BE2C (cell line): ENCODE data around the gene GNAT2.

ENCODE experiments used
- DNase-seq: peaks from one replicate; pipeline ENCODE4 v3.0.0-alpha.2; 2020
- H3K27me3 ChIP-seq: fragments of 250-450 bp; sonication (Bioruptor Pico); 2 replicates; pipeline ENCODE4 v1.5.1; 2020; ENCODE audit warnings: mild to moderate bottlenecking
- H3K36me3 ChIP-seq: fragments of 250-450 bp; sonication (Bioruptor Pico); 2 replicates; pipeline ENCODE4 v1.5.1; 2020; ENCODE audit warnings: mild to moderate bottlenecking
- H3K4me1 ChIP-seq: fragments of 250-450 bp; sonication (Bioruptor Pico); 2 replicates; pipeline ENCODE4 v1.5.1; 2020
- H3K4me3 ChIP-seq: 2 replicates; pipeline ENCODE4 v1.5.1; 2011; ENCODE audit warnings: low read depth, low read length
- H3K9me3 ChIP-seq: fragments of 250-450 bp; sonication (Bioruptor Pico); 2 replicates; pipeline ENCODE4 v1.5.1; 2020
- CTCF ChIP-seq: IDR thresholded peaks from 2 replicates; pipeline ENCODE4 v1.5.1; 2012; ENCODE audit warnings: mild to moderate bottlenecking, low read depth, low read length

The GNAT2 gene

GRCh38 chr1:109622895-109623294 is 3.5 kb upstream of the GNAT2 start:
- Histone ChIP-seq H3K4me1 (peaks cover 49% of the 10 kb centered on the region), H3K27me3 (no peaks in the 10 kb centered on the region)

DNA sequence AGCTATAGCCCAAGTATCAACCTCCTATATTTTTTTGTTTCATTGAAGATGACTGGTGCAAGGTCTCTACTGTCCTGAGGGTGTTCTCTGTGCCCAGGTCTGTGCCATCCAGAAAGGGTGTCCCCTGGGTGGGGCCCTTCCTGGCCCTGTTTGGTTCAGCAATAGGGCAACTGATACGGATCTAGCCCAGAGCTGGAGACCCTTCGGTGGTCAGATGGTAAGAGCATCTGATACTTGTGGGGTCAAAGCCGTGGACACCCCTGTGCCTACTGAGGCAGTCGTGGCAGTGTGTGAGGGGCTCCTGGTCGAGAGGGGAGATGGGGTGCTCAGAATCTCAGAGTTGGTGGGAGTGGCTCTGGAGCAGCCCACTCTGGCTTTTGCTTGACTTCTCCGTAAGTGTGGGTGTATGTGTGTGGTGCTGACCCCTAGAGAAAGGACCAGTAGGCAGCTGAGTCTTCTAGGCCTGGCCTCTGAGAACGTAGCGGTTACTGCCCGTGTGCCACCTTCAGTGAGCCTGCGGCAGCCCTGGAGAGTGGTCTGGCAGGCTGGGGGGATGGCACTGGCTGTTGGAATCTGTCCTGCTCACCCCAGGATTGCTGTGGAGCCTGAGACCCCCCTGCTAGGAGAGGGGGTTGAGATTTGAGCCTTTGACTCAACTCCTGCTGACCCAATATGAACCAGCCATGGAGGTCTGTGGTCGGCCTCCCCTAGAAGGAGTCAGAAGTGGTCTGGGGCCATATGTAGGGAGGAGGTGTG is 2.9 kb upstream of the GNAT2 start:
- TF ChIP-seq CTCF: no peak
- H3K4me1 ChIP-seq: peaks cover 55% of the 10 kb centered on the region

More at GRCh38 chr1:109622895-109623294, 3.5 kb upstream of the GNAT2 start:
- no peak overlapping the region for H3K4me3 ChIP-seq
- no peak for DNase-seq
- TF ChIP-seq CTCF: no peak
- no peaks in the 10 kb centered on the region for H3K9me3 ChIP-seq
- peaks cover 32% of the 10 kb centered on the region for H3K36me3 ChIP-seq

DNA sequence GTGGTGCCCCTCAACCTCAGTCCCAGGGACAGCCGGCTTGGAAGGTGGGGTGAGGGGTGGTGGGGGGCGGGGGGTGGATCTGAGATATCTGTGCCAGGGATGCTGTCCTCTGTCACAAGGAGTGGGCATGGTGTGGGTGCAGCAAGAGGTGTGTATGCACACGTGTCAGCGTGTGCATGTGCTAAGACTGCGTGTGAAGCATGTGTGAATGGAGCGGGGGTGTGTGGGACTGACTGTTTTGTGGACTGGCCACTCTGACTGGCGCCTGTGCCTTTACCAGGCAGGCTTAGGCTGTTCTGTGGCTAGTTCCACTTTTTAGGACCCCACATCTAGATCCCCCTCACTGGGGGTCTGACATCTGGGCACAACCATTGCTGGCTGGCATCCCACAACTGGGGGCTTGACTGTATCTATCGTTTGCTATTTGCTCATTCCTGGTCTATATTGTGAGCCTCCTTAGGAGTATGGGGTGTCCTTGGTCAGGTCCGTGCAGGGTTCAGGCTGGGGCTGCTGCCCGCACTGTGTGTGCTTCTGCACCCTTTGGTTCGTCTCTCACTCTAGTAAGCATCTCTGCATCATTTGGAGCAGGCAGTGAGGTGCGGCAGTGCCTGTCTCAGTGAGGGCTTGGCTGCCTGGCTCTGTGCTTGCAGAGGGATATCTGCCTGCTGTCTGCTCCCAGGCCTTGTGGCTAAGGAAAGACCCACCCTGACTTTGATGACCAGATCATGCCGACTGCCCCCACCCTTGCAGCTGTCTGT is 2.1 kb upstream of the GNAT2 start:
- Histone ChIP-seq H3K4me3 (peak overlapping the region; percentile 98), H3K36me3 (peaks cover 19% of the 10 kb centered on the region), H3K9me3 (no peaks in the 10 kb centered on the region), H3K4me1 (peaks cover 62% of the 10 kb centered on the region), H3K27me3 (no peaks in the 10 kb centered on the region)
- DNase-seq: no peak
- TF ChIP-seq CTCF: no peak

More for the DNA sequence above, 2.9 kb upstream of the GNAT2 start:
- DNase-seq: no peak
- peaks cover 26% of the 10 kb centered on the region for H3K36me3 ChIP-seq
- no peaks in the 10 kb centered on the region for H3K27me3 ChIP-seq
- no peaks in the 10 kb centered on the region for H3K9me3 ChIP-seq
- H3K4me3 ChIP-seq: peak overlapping the region; percentile 98

DNA sequence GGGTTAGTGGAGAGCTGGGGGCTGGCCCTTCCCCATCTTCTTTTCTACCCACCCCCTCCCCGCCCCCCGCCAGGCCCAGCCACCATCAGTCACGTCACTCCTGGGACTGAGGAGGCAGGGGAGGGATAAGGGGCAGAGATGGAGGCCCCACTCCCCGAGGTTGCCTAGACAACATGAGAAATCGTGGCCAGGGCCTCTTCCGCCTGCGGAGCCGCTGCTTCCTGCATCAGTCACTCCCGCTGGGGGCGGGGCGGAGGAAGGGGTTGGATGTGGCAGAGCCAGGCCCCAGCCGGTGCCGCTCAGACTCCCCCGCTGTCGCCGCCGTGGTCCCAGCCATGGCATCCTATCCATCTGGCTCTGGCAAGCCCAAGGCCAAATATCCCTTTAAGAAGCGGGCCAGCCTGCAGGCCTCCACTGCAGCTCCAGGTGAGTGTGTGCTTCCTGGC is 1.4 kb upstream of the GNAT2 start:
- Histone ChIP-seq H3K36me3 (peaks cover 12% of the 10 kb centered on the region; the same call in 1 of the 2 replicates), H3K4me1 (peaks cover 62% of the 10 kb centered on the region), H3K9me3 (no peaks in the 10 kb centered on the region), H3K4me3 (peak overlapping the region; percentile 98), H3K27me3 (no peaks in the 10 kb centered on the region)
- no peak for TF ChIP-seq CTCF
- peak; percentile 99 for DNase-seq

DNA sequence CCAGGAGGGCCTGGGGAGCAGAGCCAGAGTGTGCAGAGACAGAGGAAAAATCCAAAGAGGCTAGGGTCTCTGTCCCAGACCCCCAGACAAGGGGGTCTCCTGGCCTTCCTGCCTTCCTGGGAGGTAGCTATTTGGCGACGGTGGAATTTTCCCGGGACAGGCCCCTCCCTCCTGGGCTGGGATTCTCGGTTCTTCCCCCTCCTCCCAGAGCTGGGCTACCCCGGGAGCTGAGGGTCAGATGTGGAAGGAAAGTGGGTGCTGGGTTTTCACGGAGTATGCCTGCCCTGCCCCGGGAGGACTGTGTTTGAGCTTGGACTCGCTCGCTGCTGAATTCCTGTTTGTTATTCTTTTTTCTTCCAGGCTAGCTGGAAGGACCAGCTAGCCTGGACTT is 980 bp upstream of the GNAT2 start:
- Histone ChIP-seq H3K36me3 (peaks cover 7% of the 10 kb centered on the region; the same call in 1 of the 2 replicates), H3K27me3 (no peaks in the 10 kb centered on the region), H3K4me1 (peaks cover 60% of the 10 kb centered on the region), H3K9me3 (no peaks in the 10 kb centered on the region), H3K4me3 (peak overlapping the region; percentile 98)
- TF ChIP-seq CTCF: no peak
- peak; percentile 36 for DNase-seq
